Left colon (tissue), 2 donors: ENCODE results near the gene RBM3. TPM values are rescaled to one million over a fixed set of nuclear protein-coding genes. Genes with fewer than 3 reads are reported as not detected.
"Not testable (repeated sequence)": the region's sequence is repeated elsewhere in the genome, so short reads cannot be mapped to it uniquely, and the experiment has no call there.

Experiments
- ATAC-seq: fragments of 200-7000 bp; cut with Tn5 transposase; one replicate; pipeline ENCODE4 v1.9.1; 2020; ENCODE audit warnings: mild to moderate bottlenecking, moderate library complexity
- DNase-seq, 2 donors: peaks; one replicate each; pipeline ENCODE4 v3.0.0-alpha.2; 2020
- intact Hi-C, 2 donors: fragments of 100-400 bp; cut with DNase I in 1 of 2; cut with micrococcal nuclease in 1 of 2; formaldehyde crosslinking; loops; one replicate each; pipeline versions ENCODE4 v1.11.2 to v1.14.0; 2022; cut with DNase I, micrococcal nuclease
- long read RNA-seq: library from polyadenylated mRNA; unstranded; transcript quantifications from one replicate; pipeline ENCODE4 v2.0.0, GENCODE V29; 2021
- total RNA-seq, 2 donors: library from RNA; stranded (reverse); fragmentation: NEBNext Ultra II Directional; extraction: Animal tissue kit (Norgen Biotek cat#: 25700); gene quantifications; one replicate each; pipeline ENCODE4 v1.2.1, GENCODE V29; 2021
- donor health status: DM: no; HTN: no; CAD: no.
- donor health status: DM: yes; HTN: yes; CAD: no.

Gene RBM3
- 100 to 1,000 TPM; 156 to 263 TPM for total RNA-seq
- long read RNA-seq, transcript RBM3-203 (7 exons, 2,162 nt) = major isoform, 117 of 135 reads
- long read RNA-seq, partial matches to known transcripts = 5 of 135 reads
- long read RNA-seq, other reads (novel, unspliced or antisense) = 6 of 135 reads

GRCh38 chrX:48574270-48575266 is at the start of gene RBM3:
Gene RBM3 (plus strand): TSS chrX:48574484. CDS start chrX:48575181, 697 bp downstream.
- ATAC-seq (peak; percentile 96), DNase-seq (peak; percentile 93 to 94)
- intact Hi-C loops = no loop called here

- intact Hi-C loops, ATAC-seq, DNase-seq: not testable (repeated sequence)
Measured at GRCh38 chrX:48525853-48526252, 48.4 kb upstream of the RBM3 start.

- intact Hi-C loops = no loop called here
- DNase-seq = no peak
- ATAC-seq = no peak
Measured at GRCh38 chrX:48530736-48531135, 43.5 kb upstream of the RBM3 start.

- DNase-seq (no peak), ATAC-seq (peak; percentile 91)
- intact Hi-C loops = no loop called here
Measured at GRCh38 chrX:48531358-48531959, 42.8 kb upstream of the RBM3 start.

GRCh38 chrX:48532161-48532560 is 42.1 kb upstream of the RBM3 start:
- ATAC-seq (no peak), DNase-seq (no peak)
- intact Hi-C loops = no loop called here

GRCh38 chrX:48533165-48533564 is 41.1 kb upstream of the RBM3 start:
- intact Hi-C loops = no loop called here
- ATAC-seq = no peak
- DNase-seq = no peak

GRCh38 chrX:48538641-48539344 is 35.5 kb upstream of the RBM3 start:
- no peak for ATAC-seq
- intact Hi-C loops = no loop called here
- no peak for DNase-seq

- intact Hi-C loops = no loop called here
- peak; percentile 91 for ATAC-seq
- peak; percentile 98 for DNase-seq
Measured at GRCh38 chrX:48539345-48540027, 34.8 kb upstream of the RBM3 start, which contains the start of gene TBC1D25. Gene TBC1D25 (plus strand): TSS chrX:48539714. CDS start chrX:48539798, 84 bp downstream.

- DNase-seq (peak in 1 of 2 donors; percentile 53), ATAC-seq (peak; percentile 58)
- intact Hi-C loops = no loop called here
Measured at GRCh38 chrX:48540028-48540375, 34.3 kb upstream of the RBM3 start.

- intact Hi-C loops = no loop called here
- DNase-seq = no peak
- no peak for ATAC-seq
Measured at GRCh38 chrX:48540480-48540879, 33.8 kb upstream of the RBM3 start.

GRCh38 chrX:48541140-48541814 is 33.0 kb upstream of the RBM3 start:
- ATAC-seq (no peak), DNase-seq (no peak)
- intact Hi-C loops = no loop called here

- intact Hi-C loops = no loop called here
- ATAC-seq (no peak), DNase-seq (no peak)
Measured at GRCh38 chrX:48548871-48549270, 25.4 kb upstream of the RBM3 start.

- intact Hi-C loops, DNase-seq, ATAC-seq: not testable (repeated sequence)
Measured at GRCh38 chrX:48555731-48556325, 18.5 kb upstream of the RBM3 start.

- DNase-seq (no peak), ATAC-seq (no peak)
- intact Hi-C loops = no loop called here
Measured at GRCh38 chrX:48558271-48558670, 16.0 kb upstream of the RBM3 start.

- ATAC-seq = no peak
- no peak for DNase-seq
Measured at GRCh38 chrX:48559636-48560035, 14.6 kb upstream of the RBM3 start.

GRCh38 chrX:48560056-48560455 is 14.2 kb upstream of the RBM3 start:
- ATAC-seq (no peak), DNase-seq (no peak)
- intact Hi-C loops = no loop called here

More at GRCh38 chrX:48559636-48560035, 14.6 kb upstream of the RBM3 start:
- intact Hi-C loops = no loop called here

- DNase-seq = no peak
- intact Hi-C loops = no loop called here
- ATAC-seq = no peak
Measured at GRCh38 chrX:48560681-48561080, 13.6 kb upstream of the RBM3 start.

- DNase-seq (no peak), ATAC-seq (no peak)
- intact Hi-C loops = no loop called here
Measured at GRCh38 chrX:48569958-48570357, 4.3 kb upstream of the RBM3 start.
